LNCAP (cell line): Measurements from ENCODE around the gene PRRT1B.

ENCODE experiments used
- CTCF ChIP-seq: fragments of 450-650 bp; IDR thresholded peaks from 2 replicates; pipeline ENCODE4 v1.5.1; 2017; ENCODE audit warnings: mild to moderate bottlenecking

The PRRT1B gene

GRCh38 chr9:131552030-131552429 lies 6.7 kb downstream of the PRRT1B start:
- TF ChIP-seq CTCF: no peak

- TF ChIP-seq CTCF: no peak
Observed at GRCh38 chr9:131554087-131554842, 8.9 kb downstream of the PRRT1B start.

- TF ChIP-seq CTCF: no peak
Observed at GRCh38 chr9:131554843-131555351, 9.6 kb downstream of the PRRT1B start.

GRCh38 chr9:131555841-131556673 lies 10.7 kb downstream of the PRRT1B start:
- no peak for TF ChIP-seq CTCF

GRCh38 chr9:131557855-131558548 lies 12.7 kb downstream of the PRRT1B start:
- no peak for TF ChIP-seq CTCF

- no peak for TF ChIP-seq CTCF
Observed at GRCh38 chr9:131559421-131560000, 14.2 kb downstream of the PRRT1B start.
